ENCODE measurements around the gene MRC2.

- TF ChIP-seq CTCF (IDR thresholded peaks at IDR 0.05 in 2 of 3, conservative IDR thresholded peaks at IDR 0.05 in 1 of 3; ENCODE audit: borderline replicate concordance in 1 of 3, insufficient read depth in 1 of 3, low read depth in 2 of 3, low read length in 2 of 3) (no peak), POLR2A (IDR thresholded peaks at IDR 0.05; ENCODE audit: borderline replicate concordance, extremely low read depth, insufficient read depth, insufficient read length) (no peak)
Observed at GRCh38 chr17:62689441-62690167, 62.1 kb downstream of the MRC2 start.
